Measurements from ENCODE around the gene PSMD14.
"Not testable (repeated sequence)": the region's sequence is repeated elsewhere in the genome, so short reads cannot be mapped to it uniquely, and the experiment has no call there.

The PSMD14 gene

GRCh38 chr2:161308178-161308955 lies at the start of gene PSMD14:
Gene PSMD14, plus strand, starts transcription at chr2:161308425. Its CDS starts 10,401 bp downstream, at chr2:161318826.
- DNase-seq, result peak; percentile 96

DNA sequence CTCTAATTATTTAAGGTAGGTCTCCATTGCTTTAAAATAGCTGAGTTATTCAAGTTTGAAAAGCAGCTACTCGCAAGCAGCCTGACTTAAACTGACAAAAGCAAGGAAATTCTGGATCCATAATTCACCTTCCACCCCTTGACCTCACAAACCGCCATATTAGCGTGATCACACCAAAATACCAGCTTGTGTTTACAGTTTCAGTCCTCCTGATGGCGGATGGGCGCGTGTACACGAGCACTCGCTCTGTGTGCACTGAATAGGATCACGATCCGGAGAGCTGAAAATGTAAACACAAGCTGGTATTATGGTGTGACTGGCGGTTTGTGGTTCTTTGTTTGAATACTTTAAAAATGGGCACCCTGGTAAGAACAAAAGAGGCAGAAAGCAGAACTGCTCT lies 42.4 kb upstream of the PSMD14 start:
- no peak for DNase-seq

- no peak for DNase-seq
These were observed 39.1 kb upstream of the PSMD14 start for GRCh38 chr2:161269111-161269510.

- peak; percentile 87 for DNase-seq
These were observed 35.0 kb upstream of the PSMD14 start for GRCh38 chr2:161273038-161273760.

- not testable (repeated sequence) for DNase-seq
These were observed 29.5 kb upstream of the PSMD14 start for GRCh38 chr2:161278564-161279229.

- not testable (repeated sequence) for DNase-seq
These were observed 28.9 kb upstream of the PSMD14 start for GRCh38 chr2:161279230-161279815.

DNA sequence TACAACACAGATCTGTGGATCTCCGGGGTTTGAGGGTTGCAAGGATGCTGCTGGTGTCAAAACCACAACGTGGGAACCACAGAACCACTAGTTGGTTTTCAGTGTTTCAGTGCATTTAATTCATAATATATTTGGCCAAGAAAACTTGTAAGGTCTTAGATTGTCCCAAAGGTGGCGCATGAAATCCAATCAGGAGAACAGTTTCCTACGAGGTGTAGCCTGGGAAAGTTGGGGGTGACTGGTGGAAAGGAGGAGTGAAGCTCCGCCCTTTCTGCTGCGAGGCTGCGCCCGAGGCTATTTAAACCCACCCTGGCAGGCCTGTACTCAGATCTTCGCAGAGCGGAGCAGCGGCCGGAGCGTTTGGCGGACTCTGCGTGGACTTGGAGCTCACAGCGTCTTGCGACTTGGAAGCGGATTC lies 27.3 kb upstream of the PSMD14 start:
- not testable (repeated sequence) for DNase-seq

GRCh38 chr2:161281615-161282310 lies 26.5 kb upstream of the PSMD14 start:
- not testable (repeated sequence) for DNase-seq

DNA sequence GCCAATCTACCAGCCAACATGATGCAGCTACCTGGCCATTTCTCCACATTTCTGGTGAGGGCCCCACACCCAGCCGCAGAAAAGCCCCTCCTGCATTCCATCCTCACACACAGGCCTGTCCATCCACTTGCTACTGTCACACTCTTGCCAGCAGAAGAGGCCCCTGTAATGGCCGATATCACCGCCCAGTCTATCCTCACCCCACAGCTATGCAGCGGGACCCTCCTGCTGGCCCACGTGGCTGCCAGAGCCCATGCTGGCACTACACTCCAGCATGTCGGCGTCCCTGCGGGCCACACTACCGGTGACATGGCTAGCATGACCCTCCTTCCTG lies 25.9 kb upstream of the PSMD14 start:
- DNase-seq, result not testable (repeated sequence)

GRCh38 chr2:161283926-161284325 lies 24.3 kb upstream of the PSMD14 start:
- DNase-seq, result no peak

DNA sequence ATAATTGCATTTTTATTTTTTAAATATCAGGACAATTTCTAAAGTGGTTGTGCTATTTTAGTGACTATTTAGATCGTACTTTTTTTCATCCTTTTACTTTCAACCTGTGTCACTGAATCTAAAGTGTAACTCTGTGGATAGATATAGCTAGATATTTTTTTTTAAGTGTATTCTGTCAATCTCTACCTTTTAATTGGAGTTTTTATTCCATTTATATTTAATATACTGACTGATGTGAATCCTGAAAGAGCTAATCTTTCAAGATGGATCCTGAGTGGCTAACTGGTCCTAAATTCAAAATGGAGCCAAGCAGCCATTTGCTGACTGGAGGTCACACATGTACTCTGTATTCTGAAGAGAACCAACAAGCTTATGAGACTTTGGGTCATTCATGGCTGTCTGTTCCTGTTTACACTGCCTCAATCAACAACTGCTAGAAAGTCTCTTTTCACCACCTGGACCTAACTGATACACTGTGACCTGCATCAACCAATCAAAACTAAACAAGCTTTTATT lies 4.6 kb upstream of the PSMD14 start:
- no peak for DNase-seq

DNA sequence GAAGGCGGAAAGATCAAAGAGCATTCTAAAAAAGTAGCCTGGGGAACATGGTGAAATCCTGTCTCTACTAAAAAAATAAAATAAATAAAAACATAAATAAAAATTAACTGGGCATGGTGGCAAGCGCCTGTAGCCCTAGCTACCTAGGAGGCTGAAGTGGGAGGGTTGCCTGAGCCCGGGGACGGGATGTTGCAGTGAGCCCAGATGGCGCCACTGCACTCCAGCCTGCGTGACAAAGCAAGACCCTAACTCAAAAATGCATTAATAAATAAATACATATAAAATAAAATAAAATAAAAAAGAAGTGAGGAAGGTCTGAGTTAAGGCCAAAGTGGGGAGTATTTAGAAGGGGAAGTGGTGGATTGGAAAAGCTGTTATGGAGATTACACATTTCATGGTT lies 1.3 kb upstream of the PSMD14 start:
- DNase-seq, result peak; percentile 28

DNA sequence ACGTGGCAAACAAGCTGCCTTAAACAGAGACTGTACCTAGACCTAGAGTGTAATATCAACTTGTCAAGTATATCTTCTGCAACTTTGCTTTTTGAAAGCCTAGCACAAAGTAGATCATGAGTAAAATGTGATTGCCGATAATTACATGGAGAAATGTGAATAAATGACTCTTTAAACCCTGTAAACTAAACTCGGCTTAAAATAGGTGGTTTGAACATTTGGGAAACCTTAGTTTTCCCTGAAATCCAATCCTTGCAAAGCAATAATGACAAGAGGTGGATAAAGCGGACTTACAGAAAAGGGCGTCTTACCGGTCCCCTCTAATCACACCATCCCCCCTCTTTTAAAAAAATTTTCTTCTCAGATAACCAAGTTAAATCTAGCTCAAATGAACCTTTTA lies 549 bp upstream of the PSMD14 start:
- DNase-seq, result no peak

GRCh38 chr2:161312996-161313395 lies 4.8 kb downstream of the PSMD14 start:
- no peak for DNase-seq

GRCh38 chr2:161315380-161315779 lies 7.2 kb downstream of the PSMD14 start:
- no peak for DNase-seq

DNA sequence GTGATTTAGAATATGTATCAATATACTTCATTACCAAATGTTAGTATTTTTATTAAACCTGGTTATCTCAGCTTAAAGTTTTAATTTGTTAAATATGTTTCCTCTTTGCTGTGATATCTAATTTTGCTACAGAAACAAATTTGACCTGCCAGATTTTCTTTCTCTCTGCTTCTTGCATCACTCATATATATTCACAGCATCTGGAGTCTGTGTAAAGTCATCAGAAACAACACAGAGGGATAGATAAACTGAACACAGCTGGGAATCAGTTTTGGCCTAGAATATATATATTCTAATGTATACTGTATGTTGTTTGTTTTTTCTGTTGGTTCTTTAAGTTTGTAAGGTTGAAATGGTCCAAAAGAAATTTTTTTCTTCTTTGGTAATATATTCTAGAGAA lies 8.5 kb downstream of the PSMD14 start:
- DNase-seq, result no peak

DNA sequence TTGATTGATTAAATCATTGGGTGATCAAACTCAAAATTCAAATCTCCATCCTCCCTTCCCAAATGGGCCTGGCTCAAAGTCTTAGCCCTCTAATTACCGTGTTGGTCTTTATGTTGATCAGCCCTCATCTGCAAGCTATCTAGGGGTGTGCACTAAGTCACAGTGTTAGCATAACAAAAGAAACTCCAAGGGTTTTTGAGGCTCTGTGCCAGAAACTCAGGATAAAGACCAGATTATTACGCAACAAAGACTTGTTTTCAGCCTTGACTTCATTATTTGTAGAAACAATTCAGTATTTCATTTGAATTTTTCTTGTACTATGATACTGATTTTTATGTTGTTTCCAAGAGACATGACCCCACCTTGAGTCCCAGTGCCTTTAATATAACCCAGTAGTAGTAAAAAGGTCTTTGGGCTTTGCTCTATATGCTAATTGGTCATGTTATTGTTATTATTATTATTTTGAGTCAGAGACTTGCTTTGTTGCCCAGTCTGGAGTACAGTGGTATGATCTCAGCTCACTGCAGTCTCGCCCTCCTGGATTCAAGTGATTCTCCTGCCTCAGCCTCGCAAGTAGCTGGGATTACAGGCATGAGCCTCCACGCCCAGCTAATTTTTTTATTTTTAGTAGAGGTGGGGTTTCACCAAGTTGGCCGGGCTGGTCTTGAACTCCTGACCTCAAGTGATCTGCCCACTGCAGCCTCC lies 13.9 kb downstream of the PSMD14 start:
- no peak for DNase-seq

DNA sequence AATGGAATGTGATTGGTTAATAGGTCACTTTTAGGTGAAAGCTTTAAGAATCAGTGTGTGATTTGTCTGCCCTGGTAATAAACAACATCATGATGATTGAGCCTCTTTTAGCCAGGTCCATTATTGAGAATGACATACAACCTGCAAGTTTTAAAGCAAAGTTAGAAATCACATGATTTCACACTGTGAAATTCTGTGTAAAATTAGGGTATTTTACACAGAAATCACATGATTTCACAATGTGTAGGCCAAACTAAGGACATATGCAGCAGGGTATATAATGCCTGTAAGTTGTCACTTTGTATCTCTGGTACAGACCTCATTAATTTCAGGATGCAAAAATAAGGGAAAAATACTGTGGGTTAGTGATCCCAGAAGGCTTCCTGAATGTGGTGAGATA lies 16.7 kb downstream of the PSMD14 start:
- no peak for DNase-seq

GRCh38 chr2:161327582-161327981 lies 19.4 kb downstream of the PSMD14 start:
- DNase-seq, result no peak

DNA sequence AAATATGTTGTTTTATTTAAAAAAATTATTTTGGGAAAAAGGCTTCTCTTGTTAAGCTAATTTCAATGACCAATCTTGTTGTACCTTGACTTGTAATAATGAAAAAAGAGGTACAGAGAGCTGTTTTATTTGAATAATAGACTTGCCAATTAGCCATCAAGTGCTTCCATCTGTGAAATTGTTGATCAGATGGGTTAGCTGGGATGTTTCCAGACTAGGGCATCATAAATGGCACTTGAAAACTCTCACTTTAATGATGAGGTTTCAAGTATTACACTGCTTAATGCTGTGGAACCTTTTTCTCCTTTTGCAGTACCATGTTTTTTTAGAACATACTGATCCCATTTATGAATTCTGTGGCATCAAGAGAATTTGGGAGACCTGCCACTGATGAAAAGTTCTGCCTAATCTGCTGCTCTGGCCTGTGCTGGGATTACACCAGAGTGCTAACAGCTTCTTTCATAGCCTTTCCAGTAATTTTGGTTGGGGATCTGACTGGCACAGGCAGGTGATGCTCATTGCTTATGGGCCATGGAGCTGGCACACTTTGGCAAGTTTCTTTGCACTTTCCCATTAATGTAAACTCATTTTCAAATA lies 24.2 kb downstream of the PSMD14 start:
- DNase-seq, result no peak

DNA sequence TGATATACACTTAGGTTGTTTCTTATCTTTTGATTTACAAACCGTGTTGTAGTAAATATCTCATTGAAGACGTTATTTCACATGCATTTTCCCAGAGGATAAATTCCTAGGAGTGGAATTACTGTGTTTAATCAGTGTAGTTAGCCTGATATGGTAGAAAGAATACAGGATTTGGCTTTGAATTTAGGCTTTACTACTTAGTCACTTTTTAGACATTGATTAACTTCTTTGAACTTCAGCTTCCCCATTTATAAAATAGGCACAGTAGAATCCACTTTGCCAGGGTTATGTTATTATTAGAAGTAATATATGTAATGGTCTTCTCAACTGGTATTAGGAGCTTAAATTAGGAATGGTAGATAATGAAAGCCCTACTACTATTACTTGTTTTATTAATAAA lies 27.4 kb downstream of the PSMD14 start:
- no peak for DNase-seq

DNA sequence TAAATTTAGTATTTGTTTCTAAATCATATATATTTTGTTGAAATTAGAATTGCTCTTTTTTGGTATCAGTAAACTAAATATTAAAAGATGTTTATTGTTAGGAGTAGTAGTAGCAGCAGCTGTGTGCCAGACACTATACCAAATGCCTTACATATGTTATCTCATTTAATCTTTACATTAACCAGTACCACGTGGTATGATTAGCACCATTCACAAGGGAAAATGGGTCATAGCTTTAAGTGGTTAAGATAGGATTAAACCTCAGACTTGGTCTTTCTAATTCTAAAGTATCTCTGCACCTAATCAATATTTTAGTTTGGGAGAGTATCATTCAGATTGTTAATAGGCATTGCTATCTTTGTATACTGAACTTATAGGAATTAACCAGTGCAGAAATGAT lies 29.0 kb downstream of the PSMD14 start:
- peak; percentile 86 for DNase-seq

Measured in NCI-H82 (cell line).